HG03469 (cell line): ENCODE measurements around the gene ZBTB37.
"Not testable (repeated sequence)": the region's sequence is repeated elsewhere in the genome, so short reads cannot be mapped to it uniquely, and the experiment has no call there.

Experiments used
- ATAC-seq: cut with Tn5 transposase; IDR thresholded peaks from one replicate; pipeline ENCODE4 v1.9.1; 2021; ENCODE audit warnings: mild to moderate bottlenecking, moderate library complexity, moderate number of reproducible peaks; ENCODE audit not compliant: unreplicated experiment

ZBTB37 gene

GRCh38 chr1:173903827-173904531 is 35.8 kb downstream of the ZBTB37 start:
- no peak for ATAC-seq

GRCh38 chr1:173913111-173913510 is 44.9 kb downstream of the ZBTB37 start:
- no peak for ATAC-seq

GRCh38 chr1:173914366-173914871 is 46.2 kb downstream of the ZBTB37 start:
- ATAC-seq = no peak

- ATAC-seq = no peak
Observed at GRCh38 chr1:173915596-173915995, 47.4 kb downstream of the ZBTB37 start.

- ATAC-seq = no peak
Observed at GRCh38 chr1:173916667-173917066, 48.5 kb downstream of the ZBTB37 start.

GRCh38 chr1:173917149-173917548 is 49.0 kb downstream of the ZBTB37 start, which contains the start of gene SERPINC1:
SERPINC1 (minus strand) TSS chr1:173917327; CDS start chr1:173917259, 68 bp downstream.
- no peak for ATAC-seq

- no peak for ATAC-seq
Observed at GRCh38 chr1:173917635-173918493, 49.7 kb downstream of the ZBTB37 start.

GRCh38 chr1:173920861-173921260 is 52.7 kb downstream of the ZBTB37 start:
- no peak for ATAC-seq

- no peak for ATAC-seq
Observed at GRCh38 chr1:173925306-173926242, 57.4 kb downstream of the ZBTB37 start.

- not testable (repeated sequence) for ATAC-seq
Observed at GRCh38 chr1:173930541-173930940, 62.4 kb downstream of the ZBTB37 start.

GRCh38 chr1:173934440-173934839 is 66.3 kb downstream of the ZBTB37 start:
- no peak for ATAC-seq

GRCh38 chr1:173937062-173937461 is 68.9 kb downstream of the ZBTB37 start:
- no peak for ATAC-seq

GRCh38 chr1:173946380-173946921 is 78.3 kb downstream of the ZBTB37 start:
- ATAC-seq = no peak

GRCh38 chr1:173948594-173948993 is 80.4 kb downstream of the ZBTB37 start:
- no peak for ATAC-seq
